AG09309 (cell line): ENCODE data around the gene MADCAM1.

Source experiments
- DNase-seq: peaks from one replicate; pipeline ENCODE4 v3.0.0-alpha.2; 2010; ENCODE audit warnings: low read depth
- H3K4me3 ChIP-seq: 2 replicates; pipeline ENCODE4 v1.5.1; 2011; ENCODE audit warnings: mild to moderate bottlenecking, low read depth, low read length, moderate library complexity; ENCODE audit not compliant: control insufficient read depth
- CTCF ChIP-seq: IDR thresholded peaks from 2 replicates; pipeline ENCODE4 v1.5.1; 2011; ENCODE audit warnings: mild to moderate bottlenecking, low read depth, low read length, inconsistent platforms; ENCODE audit not compliant: insufficient read depth, control insufficient read depth; ENCODE audit errors: missing control alignments

The MADCAM1 gene

GRCh38 chr19:514166-514663, 17.9 kb downstream of the MADCAM1 start:
- no peak for DNase-seq
- TF ChIP-seq CTCF: no peak
- H3K4me3 ChIP-seq: no peak overlapping the region

- TF ChIP-seq CTCF: no peak
- DNase-seq: no peak
- H3K4me3 ChIP-seq: no peak overlapping the region
Observed at GRCh38 chr19:517721-518597, 21.7 kb downstream of the MADCAM1 start.

GRCh38 chr19:518598-519231, 22.4 kb downstream of the MADCAM1 start:
- H3K4me3 ChIP-seq: no peak overlapping the region
- no peak for DNase-seq
- no peak for TF ChIP-seq CTCF

GRCh38 chr19:519449-519865, 23.2 kb downstream of the MADCAM1 start:
- no peak for TF ChIP-seq CTCF
- no peak overlapping the region for H3K4me3 ChIP-seq
- no peak for DNase-seq

GRCh38 chr19:522726-523125, 26.4 kb downstream of the MADCAM1 start:
- no peak overlapping the region for H3K4me3 ChIP-seq
- TF ChIP-seq CTCF: no peak

GRCh38 chr19:524062-524674, 27.9 kb downstream of the MADCAM1 start:
- no peak overlapping the region for H3K4me3 ChIP-seq
- TF ChIP-seq CTCF: no peak
- no peak for DNase-seq

More at GRCh38 chr19:522726-523125, 26.4 kb downstream of the MADCAM1 start:
- DNase-seq: no peak
